ENCODE data around the gene TIMM9. TPM values are rescaled to one million over a fixed set of nuclear protein-coding genes. Genes with fewer than 3 reads are reported as not detected.

Gene TIMM9
- polyA plus RNA-seq (ENCODE audit: low read depth in 6 of 6): 10 to 100 TPM; 48.7 to 91.0 (median 71.0) TPM

GRCh38 chr14:58427281-58428117 lies at the start of gene TIMM9, which contains the start of gene KIAA0586:
TSS of gene TIMM9 (minus strand) at chr14:58427531. CDS start at chr14:58411945, 15,586 bp downstream.
TSS of gene KIAA0586 (plus strand) at chr14:58427719. CDS start at chr14:58428265, 546 bp downstream.
- Mint-ChIP-seq H3K36me3 (no peaks in the 10 kb centered on the region), H3K4me1 (peaks cover 11 to 40% (median 20%) of the 10 kb centered on the region in 3 donors), H3K27me3 (no peaks in the 10 kb centered on the region), H3K4me3 (peak within 1 kb of the TSS; percentile 73 to 98 (median 92)), H3K27ac (peak within 1 kb of the TSS; percentile 91 to 99 (median 97)), H3K9me3 (no peaks in the 10 kb centered on the region)
- peak; percentile 93 to 95 for ATAC-seq (ENCODE audit: low read depth in 2 of 2)
- peak; percentile 96 for DNase-seq

GRCh38 chr14:58476320-58476719 lies 49.0 kb upstream of the TIMM9 start:
- DNase-seq: no peak
- ATAC-seq (ENCODE audit: low read depth in 2 of 2): no peak
- H3K4me3 Mint-ChIP-seq: no peak overlapping the region
- peaks cover 20 to 26% of the 10 kb centered on the region in 2 donors for H3K36me3 Mint-ChIP-seq
- peaks cover 7 to 8% (median 7%) of the 10 kb centered on the region in 3 donors for H3K4me1 Mint-ChIP-seq
- peak overlapping the region in 1 of 6 donors; percentile 42 for H3K27ac Mint-ChIP-seq
- H3K9me3 Mint-ChIP-seq: no peaks in the 10 kb centered on the region
- H3K27me3 Mint-ChIP-seq: no peaks in the 10 kb centered on the region

- H3K27ac Mint-ChIP-seq: no peak overlapping the region
- H3K27me3 Mint-ChIP-seq: no peaks in the 10 kb centered on the region
- H3K4me3 Mint-ChIP-seq: no peak overlapping the region
- no peaks in the 10 kb centered on the region for H3K9me3 Mint-ChIP-seq
- ATAC-seq (ENCODE audit: low read depth in 2 of 2): no peak
- H3K36me3 Mint-ChIP-seq: peaks cover 13 to 34% of the 10 kb centered on the region in 2 donors
- no peak for DNase-seq
- peaks cover 0 to 4% (median 0%) of the 10 kb centered on the region in 3 donors for H3K4me1 Mint-ChIP-seq
Observed at GRCh38 chr14:58469309-58469708, 42.0 kb upstream of the TIMM9 start.

GRCh38 chr14:58467575-58467974 lies 40.2 kb upstream of the TIMM9 start:
- DNase-seq: no peak
- Mint-ChIP-seq H3K27me3 (no peaks in the 10 kb centered on the region), H3K9me3 (no peaks in the 10 kb centered on the region), H3K4me1 (peaks cover 0 to 4% (median 0%) of the 10 kb centered on the region in 3 donors), H3K27ac (no peak overlapping the region), H3K4me3 (no peak overlapping the region), H3K36me3 (peaks cover 13 to 33% of the 10 kb centered on the region in 2 donors)
- ATAC-seq (ENCODE audit: low read depth in 2 of 2): no peak

- DNase-seq (no peak), ATAC-seq (ENCODE audit: low read depth in 2 of 2) (no peak)
- Mint-ChIP-seq H3K9me3 (no peaks in the 10 kb centered on the region), H3K27me3 (no peaks in the 10 kb centered on the region), H3K36me3 (peaks cover 8 to 28% of the 10 kb centered on the region in 2 donors), H3K4me1 (peaks cover 0 to 4% (median 0%) of the 10 kb centered on the region in 3 donors), H3K4me3 (no peak overlapping the region), H3K27ac (no peak overlapping the region)
Observed at GRCh38 chr14:58466459-58466858, 39.1 kb upstream of the TIMM9 start.

- Mint-ChIP-seq H3K27ac (no peak overlapping the region), H3K36me3 (peaks cover 15 to 28% of the 10 kb centered on the region in 2 donors), H3K4me3 (no peak overlapping the region), H3K9me3 (no peaks in the 10 kb centered on the region), H3K4me1 (peaks cover 0 to 4% (median 0%) of the 10 kb centered on the region in 3 donors), H3K27me3 (no peaks in the 10 kb centered on the region)
- DNase-seq (no peak), ATAC-seq (ENCODE audit: low read depth in 2 of 2) (no peak)
Observed at GRCh38 chr14:58465421-58465820, 38.1 kb upstream of the TIMM9 start.

- Mint-ChIP-seq H3K4me1 (peaks cover 0 to 4% (median 0%) of the 10 kb centered on the region in 3 donors), H3K27me3 (no peaks in the 10 kb centered on the region), H3K36me3 (peaks cover 18 to 28% of the 10 kb centered on the region in 2 donors), H3K27ac (peak overlapping the region in 1 of 6 donors; percentile 27), H3K9me3 (no peaks in the 10 kb centered on the region), H3K4me3 (no peak overlapping the region)
- DNase-seq: no peak
- no peak for ATAC-seq (ENCODE audit: low read depth in 2 of 2)
Observed at GRCh38 chr14:58464652-58465051, 37.3 kb upstream of the TIMM9 start.

GRCh38 chr14:58463147-58463546 lies 35.8 kb upstream of the TIMM9 start:
- DNase-seq: no peak
- Mint-ChIP-seq H3K9me3 (no peaks in the 10 kb centered on the region), H3K36me3 (peaks cover 14 to 15% of the 10 kb centered on the region in 2 donors), H3K27ac (no peak overlapping the region), H3K4me1 (no peaks in the 10 kb centered on the region), H3K4me3 (no peak overlapping the region), H3K27me3 (no peaks in the 10 kb centered on the region)
- ATAC-seq (ENCODE audit: low read depth in 2 of 2): no peak

- H3K36me3 Mint-ChIP-seq: peaks cover 18 to 23% of the 10 kb centered on the region in 2 donors
- no peak overlapping the region for H3K4me3 Mint-ChIP-seq
- DNase-seq (no peak), ATAC-seq (ENCODE audit: low read depth in 2 of 2) (no peak)
- no peak overlapping the region for H3K27ac Mint-ChIP-seq
- no peaks in the 10 kb centered on the region for H3K27me3 Mint-ChIP-seq
- no peaks in the 10 kb centered on the region for H3K9me3 Mint-ChIP-seq
- H3K4me1 Mint-ChIP-seq: no peaks in the 10 kb centered on the region
Observed at GRCh38 chr14:58460772-58461171, 33.4 kb upstream of the TIMM9 start.

- H3K27me3 Mint-ChIP-seq: no peaks in the 10 kb centered on the region
- DNase-seq: no peak
- no peak overlapping the region for H3K4me3 Mint-ChIP-seq
- H3K4me1 Mint-ChIP-seq: no peaks in the 10 kb centered on the region
- H3K36me3 Mint-ChIP-seq: peaks cover 18 to 32% of the 10 kb centered on the region in 2 donors
- H3K27ac Mint-ChIP-seq: no peak overlapping the region
- H3K9me3 Mint-ChIP-seq: peaks cover 0 to 4% (median 0%) of the 10 kb centered on the region in 7 donors
- ATAC-seq (ENCODE audit: low read depth in 2 of 2): no peak
Observed at GRCh38 chr14:58455593-58456265, 28.4 kb upstream of the TIMM9 start.

GRCh38 chr14:58444627-58445026 lies 17.3 kb upstream of the TIMM9 start:
- Mint-ChIP-seq H3K27ac (no peak overlapping the region), H3K4me3 (no peak overlapping the region), H3K27me3 (no peaks in the 10 kb centered on the region), H3K9me3 (no peaks in the 10 kb centered on the region), H3K4me1 (no peaks in the 10 kb centered on the region), H3K36me3 (no peaks in the 10 kb centered on the region)
- ATAC-seq (ENCODE audit: low read depth in 2 of 2) (no peak), DNase-seq (no peak)

GRCh38 chr14:58439476-58439875 lies 12.1 kb upstream of the TIMM9 start:
- Mint-ChIP-seq H3K27ac (peak overlapping the region in 1 of 6 donors; percentile 43), H3K36me3 (peaks cover 16 to 18% of the 10 kb centered on the region in 2 donors), H3K27me3 (no peaks in the 10 kb centered on the region), H3K4me1 (peaks cover 0 to 7% (median 0%) of the 10 kb centered on the region in 3 donors), H3K9me3 (no peaks in the 10 kb centered on the region), H3K4me3 (no peak overlapping the region)
- DNase-seq (no peak), ATAC-seq (ENCODE audit: low read depth in 2 of 2) (no peak)

- Mint-ChIP-seq H3K27me3 (no peaks in the 10 kb centered on the region), H3K27ac (peak overlapping the region in 2 of 6 donors; percentile 11 to 73), H3K36me3 (peaks cover 0 to 9% of the 10 kb centered on the region in 2 donors), H3K9me3 (no peaks in the 10 kb centered on the region), H3K4me1 (peaks cover 8 to 34% (median 20%) of the 10 kb centered on the region in 3 donors), H3K4me3 (peak overlapping the region in 1 of 8 donors; percentile 87)
- no peak for DNase-seq
- no peak for ATAC-seq (ENCODE audit: low read depth in 2 of 2)
Observed at GRCh38 chr14:58430156-58430555, 2.8 kb upstream of the TIMM9 start.
